Pancreas (tissue), 10 donors: ENCODE measurements around the gene DDX20. TPM values are rescaled to one million over a fixed set of nuclear protein-coding genes. Genes with fewer than 3 reads are reported as not detected.

ENCODE experiments used
- ATAC-seq, 4 donors: fragments of 200-7000 bp; cut with Tn5 transposase; one replicate each; pipeline versions ENCODE4 v1.8.0 to v1.9.1; 2020; ENCODE audit warnings: mild to moderate bottlenecking in 4 of 4, moderate library complexity in 4 of 4
- DNase-seq, 6 donors: peaks; one replicate each; pipeline ENCODE4 v3.0.0-alpha.2; 2020
- FAIRE-seq: peaks from 2 replicates; lab custom pipeline; 2012; peaks lifted over from hg19 to GRCh38; lab: Jason Lieb, UNC
- H3K27ac ChIP-seq, 4 donors: fragments of 200-600 bp; sonication (generic); 1 replicate in 3 of 4; 2 replicates in 1 of 4; pipeline versions ENCODE4 v1.5.0 to v1.8.0; 2020
- H3K27me3 ChIP-seq, 4 donors: fragments of 200-600 bp; one replicate each; pipeline ENCODE4 v1.8.0; 2021
- H3K36me3 ChIP-seq, 3 donors: fragments of 200-600 bp; sonication (generic) in 1 of 3; one replicate each; pipeline versions ENCODE4 v1.5.0 to v1.8.0; 2020 to 2021
- H3K4me1 ChIP-seq, 3 donors: fragments of 200-600 bp; one replicate each; pipeline ENCODE4 v1.8.0; 2021
- H3K4me3 ChIP-seq, 4 donors: fragments of 200-600 bp; sonication (generic) in 2 of 4; one replicate each; pipeline versions ENCODE4 v1.5.0 to v1.8.0; 2020 to 2021
- H3K9me3 ChIP-seq, 4 donors: fragments of 200-600 bp; one replicate each; pipeline ENCODE4 v1.8.0; 2021
- CTCF ChIP-seq, 4 donors: fragments of 200-600 bp; sonication (generic) in 3 of 4; IDR thresholded peaks; one replicate each; pipeline versions ENCODE4 v1.5.0 to v1.8.0; 2021; ENCODE audit warnings: antibody characterized with exemption in 4 of 4
- WGBS, 2 donors: extraction: QIAGEN DNeasy Blood & Tissue Kit; methylation state at CpG; one replicate each; pipeline ENCODE4 v1.1.7; 2013; 5-methylcytosine and 5-hydroxymethylcytosine counted together
- intact Hi-C, 3 donors: fragments of 100-400 bp; cut with DNase I; formaldehyde crosslinking; loops; one replicate each; pipeline versions ENCODE4 v1.11.1 to v1.14.2; 2022
- polyA plus RNA-seq, 2 donors: library from polyadenylated mRNA; stranded (reverse); fragments of 200-250 nt; gene quantifications; one replicate each; pipeline ENCODE4 v1.2.3, GENCODE V29; 2013
- total RNA-seq, 6 donors: library from RNA; stranded (reverse); fragmentation: NEBNext Ultra II Directional in 4 of 6; extraction: Animal tissue kit (Norgen Biotek cat#: 25700) in 4 of 6; gene quantifications; one replicate each; pipeline versions ENCODE4 v1.2.1 to v1.2.4, GENCODE V29; 2021 to 2023
- donor health status: healthy with polysubstance abuse.
- donor health status: DM: no; HTN: no; CAD: no; lungs with moderate emphysema.
- donor health status: DM: no; HTN: no; CAD: no.
- donor health status: control.
- donor health status: control.
- donor health status: Bipolar disorder and iron deficiency.
- donor health status: DM: yes; HTN: yes; CAD: no.
- donor health status: DM: no; HTN: no; CAD: no.
- donor health status: DM: no; HTN: no; CAD: no.
- donor health status: DM: yes; HTN: yes; CAD: no.

The DDX20 gene
- total and polyA plus RNA-seq, 8 donors = 2.4 to 6.8 (median 4.3) TPM

- Histone ChIP-seq H3K4me3 (no peak overlapping the region), H3K36me3 (no peaks in the 10 kb centered on the region), H3K27me3 (no peaks in the 10 kb centered on the region), H3K4me1 (no peaks in the 10 kb centered on the region), H3K27ac (no peak overlapping the region), H3K9me3 (no peaks in the 10 kb centered on the region)
- intact Hi-C loops = no loop called here
- DNase-seq = no peak
- TF ChIP-seq CTCF (IDR thresholded peaks at IDR 0.05) = no peak
- no peak for FAIRE-seq
- no peak for ATAC-seq
- WGBS, 2 donors = 62 to 71% methylated on average over 3 of the region's 3 CpGs
These were observed 39.4 kb upstream of the DDX20 start for GRCh38 chr1:111716333-111716732.

- 93 to 94% methylated on average over 2 of the region's 2 CpGs for WGBS, 2 donors
- Histone ChIP-seq H3K27me3 (no peaks in the 10 kb centered on the region), H3K36me3 (no peaks in the 10 kb centered on the region), H3K4me3 (no peak overlapping the region), H3K9me3 (no peaks in the 10 kb centered on the region), H3K27ac (no peak overlapping the region), H3K4me1 (no peaks in the 10 kb centered on the region)
- FAIRE-seq = no peak
- no peak for DNase-seq
- intact Hi-C loops = no loop called here
- ATAC-seq = no peak
- TF ChIP-seq CTCF (IDR thresholded peaks at IDR 0.05) = no peak
These were observed 38.3 kb upstream of the DDX20 start for GRCh38 chr1:111717450-111717849.

- no peaks in the 10 kb centered on the region for H3K27me3 ChIP-seq
- H3K9me3 ChIP-seq = no peaks in the 10 kb centered on the region
- TF ChIP-seq CTCF (IDR thresholded peaks at IDR 0.05) = no peak
- intact Hi-C loops = no loop called here
- WGBS, 2 donors = 90 to 91% methylated on average over 5 of the region's 5 CpGs
- no peak for ATAC-seq
- no peak for FAIRE-seq
- no peak overlapping the region for H3K4me3 ChIP-seq
- H3K36me3 ChIP-seq = no peaks in the 10 kb centered on the region
- H3K27ac ChIP-seq = no peak overlapping the region
- DNase-seq = no peak
- H3K4me1 ChIP-seq = no peaks in the 10 kb centered on the region
These were observed 36.6 kb upstream of the DDX20 start for GRCh38 chr1:111719135-111719534.

GRCh38 chr1:111719674-111720132 lies 36.0 kb upstream of the DDX20 start:
- H3K27me3 ChIP-seq = no peaks in the 10 kb centered on the region
- no peak overlapping the region for H3K4me3 ChIP-seq
- no peaks in the 10 kb centered on the region for H3K4me1 ChIP-seq
- TF ChIP-seq CTCF (IDR thresholded peaks at IDR 0.05) = no peak
- no peaks in the 10 kb centered on the region for H3K36me3 ChIP-seq
- DNase-seq (no peak), ATAC-seq (no peak), FAIRE-seq (no peak)
- H3K9me3 ChIP-seq = no peaks in the 10 kb centered on the region
- no peak overlapping the region for H3K27ac ChIP-seq
- 70 to 74% methylated on average over 4 of the region's 4 CpGs for WGBS, 2 donors
- intact Hi-C loops = no loop called here

GRCh38 chr1:111720274-111720976 lies 35.3 kb upstream of the DDX20 start:
- DNase-seq = no peak
- intact Hi-C loops = no loop called here
- 64 to 70% methylated on average over 7 of the region's 7 CpGs for WGBS, 2 donors

More at GRCh38 chr1:111720274-111720976, 35.3 kb upstream of the DDX20 start:
- Histone ChIP-seq H3K4me1 (no peaks in the 10 kb centered on the region), H3K4me3 (no peak overlapping the region), H3K27ac (no peak overlapping the region), H3K9me3 (no peaks in the 10 kb centered on the region), H3K36me3 (no peaks in the 10 kb centered on the region), H3K27me3 (no peaks in the 10 kb centered on the region)
- TF ChIP-seq CTCF (IDR thresholded peaks at IDR 0.05) = no peak
- ATAC-seq = peak in 1 of 4 donors; percentile 22
- no peak for FAIRE-seq
